IMR-90 (cell line): ENCODE data around the gene SMU1.

ENCODE experiments used
- BHLHE40 ChIP-seq: fragments of 150-350 bp; IDR thresholded peaks from 2 replicates; pipeline ENCODE4 v1.6.1; 2016; ENCODE audit warnings: mild to moderate bottlenecking, low read depth, low read length
- CEBPB ChIP-seq: IDR thresholded peaks from 2 replicates; pipeline ENCODE4 v1.6.1; 2012; ENCODE audit warnings: low read depth, low read length, improper control_type of control experiment
- MAFK ChIP-seq: IDR thresholded peaks from 2 replicates; pipeline ENCODE4 v1.6.1; 2012; ENCODE audit warnings: low read depth, low read length, improper control_type of control experiment
- MAZ ChIP-seq: IDR thresholded peaks from 2 replicates; pipeline ENCODE4 v1.6.1; 2012; ENCODE audit warnings: low read depth, mild to moderate bottlenecking, low read length, improper control_type of control experiment, moderate library complexity, borderline replicate concordance
- MXI1 ChIP-seq: IDR thresholded peaks from 2 replicates; pipeline ENCODE4 v1.6.1; 2012; ENCODE audit warnings: low read depth, mild to moderate bottlenecking, low read length, moderate library complexity, borderline replicate concordance
- NFE2L2 ChIP-seq: fragments of 150-350 bp; IDR thresholded peaks from 2 replicates; pipeline ENCODE4 v1.6.1; 2016; ENCODE audit warnings: low read depth, mild to moderate bottlenecking, low read length
- POLR2A ChIP-seq: IDR thresholded peaks from 2 replicates; pipeline ENCODE4 v1.6.1; 2012; ENCODE audit warnings: mild to moderate bottlenecking, low read depth, low read length
- RAD21 ChIP-seq: IDR thresholded peaks from 2 replicates; pipeline ENCODE4 v1.6.1; 2012; ENCODE audit warnings: low read length, improper control_type of control experiment
- RCOR1 ChIP-seq: IDR thresholded peaks from 2 replicates; pipeline ENCODE4 v1.6.1; 2012; ENCODE audit warnings: mild to moderate bottlenecking, low read length, improper control_type of control experiment; ENCODE audit not compliant: insufficient replicate concordance
- RFX5 ChIP-seq: IDR thresholded peaks from 2 replicates; pipeline ENCODE4 v1.8.0; 2012; ENCODE audit warnings: low read depth, mild to moderate bottlenecking, low read length, moderate library complexity
- SMC3 ChIP-seq: fragments of 150-350 bp; IDR thresholded peaks from 2 replicates; pipeline ENCODE4 v1.6.1; 2016; ENCODE audit warnings: low read depth, mild to moderate bottlenecking, antibody characterized with exemption, low read length, moderate library complexity
- TF ChIP-seq, protein P1 (sequence below): conservative IDR thresholded peaks from 2 replicates; pipeline ENCODE4 v1.5.1; 2012; ENCODE audit warnings: mild to moderate bottlenecking, low read depth, low read length, improper control_type of control experiment
- TF ChIP-seq, protein P2 (sequence below): fragments of 150-350 bp; IDR thresholded peaks from 2 replicates; pipeline ENCODE4 v1.6.1; 2017; ENCODE audit warnings: mild to moderate bottlenecking, antibody characterized with exemption, low read length, low read depth
- TF ChIP-seq, protein P3 (sequence below): fragments of 150-350 bp; IDR thresholded peaks from 2 replicates; pipeline ENCODE4 v1.6.1; 2016; ENCODE audit warnings: low read depth, mild to moderate bottlenecking, low read length, moderate library complexity, borderline replicate concordance

DNA sequence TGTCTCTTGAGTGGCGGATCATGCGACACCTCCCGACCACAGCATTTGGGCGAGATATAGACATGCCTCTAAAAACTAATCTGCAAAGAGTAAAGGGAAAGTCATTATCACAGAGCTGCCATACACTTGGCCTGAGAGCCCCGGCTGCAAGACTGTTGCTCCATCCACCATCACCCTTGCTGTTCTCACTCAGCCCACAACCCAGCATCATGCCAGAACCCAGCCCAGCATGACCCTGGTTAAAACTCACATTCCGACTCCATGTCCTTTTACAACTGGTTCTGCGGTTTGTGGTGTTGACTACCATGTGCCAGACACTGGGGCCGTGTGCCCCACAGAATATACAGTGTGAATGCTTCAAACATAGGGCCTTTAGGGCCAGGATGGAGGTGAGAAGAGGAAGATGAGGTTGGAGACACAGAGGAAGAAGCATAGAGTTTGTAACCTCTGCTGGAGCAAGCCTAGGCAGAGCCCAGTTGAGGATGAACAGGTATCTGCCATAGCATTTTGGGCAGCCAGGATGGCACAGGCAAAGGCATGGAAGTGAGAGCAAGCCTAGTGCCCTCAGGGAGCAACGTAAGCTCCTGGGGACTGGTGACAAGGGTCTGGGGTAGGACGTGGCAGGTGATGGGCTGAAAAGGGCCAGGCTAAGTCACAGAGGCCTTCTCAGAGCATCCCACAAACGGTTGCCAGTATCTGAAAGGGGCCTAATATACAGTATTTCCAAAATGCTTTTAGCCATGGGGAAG lies 37.5 kb upstream of the SMU1 start:
- no peak for TF ChIP-seq MXI1
- no peak for TF ChIP-seq POLR2A
- TF ChIP-seq MAFK: no peak
- TF ChIP-seq BHLHE40: no peak
- TF ChIP-seq, protein P1, sequence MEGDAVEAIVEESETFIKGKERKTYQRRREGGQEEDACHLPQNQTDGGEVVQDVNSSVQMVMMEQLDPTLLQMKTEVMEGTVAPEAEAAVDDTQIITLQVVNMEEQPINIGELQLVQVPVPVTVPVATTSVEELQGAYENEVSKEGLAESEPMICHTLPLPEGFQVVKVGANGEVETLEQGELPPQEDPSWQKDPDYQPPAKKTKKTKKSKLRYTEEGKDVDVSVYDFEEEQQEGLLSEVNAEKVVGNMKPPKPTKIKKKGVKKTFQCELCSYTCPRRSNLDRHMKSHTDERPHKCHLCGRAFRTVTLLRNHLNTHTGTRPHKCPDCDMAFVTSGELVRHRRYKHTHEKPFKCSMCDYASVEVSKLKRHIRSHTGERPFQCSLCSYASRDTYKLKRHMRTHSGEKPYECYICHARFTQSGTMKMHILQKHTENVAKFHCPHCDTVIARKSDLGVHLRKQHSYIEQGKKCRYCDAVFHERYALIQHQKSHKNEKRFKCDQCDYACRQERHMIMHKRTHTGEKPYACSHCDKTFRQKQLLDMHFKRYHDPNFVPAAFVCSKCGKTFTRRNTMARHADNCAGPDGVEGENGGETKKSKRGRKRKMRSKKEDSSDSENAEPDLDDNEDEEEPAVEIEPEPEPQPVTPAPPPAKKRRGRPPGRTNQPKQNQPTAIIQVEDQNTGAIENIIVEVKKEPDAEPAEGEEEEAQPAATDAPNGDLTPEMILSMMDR: no peak
- no peak for TF ChIP-seq MAZ
- no peak for TF ChIP-seq RAD21
- no peak for TF ChIP-seq RFX5
- TF ChIP-seq NFE2L2: no peak
- TF ChIP-seq, protein P2, sequence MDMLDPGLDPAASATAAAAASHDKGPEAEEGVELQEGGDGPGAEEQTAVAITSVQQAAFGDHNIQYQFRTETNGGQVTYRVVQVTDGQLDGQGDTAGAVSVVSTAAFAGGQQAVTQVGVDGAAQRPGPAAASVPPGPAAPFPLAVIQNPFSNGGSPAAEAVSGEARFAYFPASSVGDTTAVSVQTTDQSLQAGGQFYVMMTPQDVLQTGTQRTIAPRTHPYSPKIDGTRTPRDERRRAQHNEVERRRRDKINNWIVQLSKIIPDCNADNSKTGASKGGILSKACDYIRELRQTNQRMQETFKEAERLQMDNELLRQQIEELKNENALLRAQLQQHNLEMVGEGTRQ: no peak
- TF ChIP-seq SMC3: no peak
- TF ChIP-seq, protein P3, sequence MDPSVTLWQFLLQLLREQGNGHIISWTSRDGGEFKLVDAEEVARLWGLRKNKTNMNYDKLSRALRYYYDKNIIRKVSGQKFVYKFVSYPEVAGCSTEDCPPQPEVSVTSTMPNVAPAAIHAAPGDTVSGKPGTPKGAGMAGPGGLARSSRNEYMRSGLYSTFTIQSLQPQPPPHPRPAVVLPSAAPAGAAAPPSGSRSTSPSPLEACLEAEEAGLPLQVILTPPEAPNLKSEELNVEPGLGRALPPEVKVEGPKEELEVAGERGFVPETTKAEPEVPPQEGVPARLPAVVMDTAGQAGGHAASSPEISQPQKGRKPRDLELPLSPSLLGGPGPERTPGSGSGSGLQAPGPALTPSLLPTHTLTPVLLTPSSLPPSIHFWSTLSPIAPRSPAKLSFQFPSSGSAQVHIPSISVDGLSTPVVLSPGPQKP: no peak
- TF ChIP-seq CEBPB: no peak
- no peak for TF ChIP-seq RCOR1
